HepG2 (cell line): ENCODE results near the gene SMIM41. TPM values are rescaled to one million over a fixed set of nuclear protein-coding genes. Genes with fewer than 3 reads are reported as not detected.

Experiments
- ATAC-seq: fragments of 200-7000 bp; cut with Tn5 transposase; 3 replicates; pipeline ENCODE4 v1.9.1; 2020; ENCODE audit warnings: mild to moderate bottlenecking, moderate library complexity
- BruUV-seq: library from RNA; stranded (reverse); fragments of 400-500 nt; replicated peaks from 2 replicates; lab custom pipeline; 2021; lab: Mats Ljungman, UMichigan
- CTCF ChIA-PET: fragments of 300-600 bp; formaldehyde crosslinking; extraction: SDS; loops from one replicate; lab custom pipeline; 2021; ENCODE audit warnings: low total read pairs, inconsistent platforms, low intra/inter-chr PET ratio; lab: Yijun Ruan, JAX
- POLR2A ChIA-PET: fragments of 350-600 bp; sonication (Branson Sonifier 250); formaldehyde crosslinking; loops from one replicate; lab custom pipeline; 2020; ENCODE audit warnings: antibody characterized with exemption, inconsistent platforms; lab: Yijun Ruan, JAX
- DNase-seq: peaks from one replicate; pipeline ENCODE4 v3.0.0-alpha.2; 2015; ENCODE audit warnings: low spot score
- FAIRE-seq: peaks from 3 replicates; lab custom pipeline; 2011; peaks lifted over from hg19 to GRCh38; lab: Jason Lieb, UNC
- H2AFZ ChIP-seq: one replicate; pipeline ENCODE4 v1.6.1; 2011; ENCODE audit warnings: low read length, inconsistent platforms
- H3K27ac ChIP-seq: fragments of 300-600 bp; 3 replicates; pipeline ENCODE4 v1.8.0; 2011; ENCODE audit warnings: mixed run types, mild to moderate bottlenecking, mixed read lengths, low read length, inconsistent platforms; ENCODE audit not compliant: insufficient read depth; ENCODE audit errors: extremely low read length
- H3K27me3 ChIP-seq, 2 experiments: fragments of 200-600 bp in 1 of 2; 2 replicates in 1 of 2; 3 replicates in 1 of 2; pipeline versions ENCODE4 v1.6.0 to v1.8.0; 2011; ENCODE audit warnings: low read length in 2 of 2, mild to moderate bottlenecking in 2 of 2, moderate library complexity in 2 of 2, inconsistent platforms in 1 of 2; ENCODE audit not compliant: insufficient read depth in 2 of 2, control insufficient read depth in 1 of 2
- H3K36me3 ChIP-seq, 2 experiments: fragments of 200-600 bp in 1 of 2; replicated peaks in 1 of 2; 2 replicates in 1 of 2; 3 replicates in 1 of 2; pipeline versions ENCODE4 v1.5.1 to v1.8.0; 2011; ENCODE audit warnings: low read length in 2 of 2, inconsistent platforms in 1 of 2; ENCODE audit not compliant: insufficient read depth in 2 of 2, control insufficient read depth in 1 of 2
- H3K4me1 ChIP-seq: 2 replicates; pipeline ENCODE4 v1.5.1; 2012; ENCODE audit warnings: low read length, inconsistent platforms; ENCODE audit not compliant: insufficient read depth
- H3K4me2 ChIP-seq: 2 replicates; pipeline ENCODE4 v1.6.0; 2011; ENCODE audit warnings: low read depth, low read length, inconsistent platforms
- H3K4me3 ChIP-seq, 3 experiments: fragments of 200-600 bp in 1 of 3; sonication (generic), shearing (Covaris generic) in 1 of 3; replicated peaks in 1 of 3; 2 replicates each; pipeline ENCODE4 v1.5.1; 2011 to 2016; ENCODE audit warnings: low read length in 3 of 3, inconsistent platforms in 2 of 3, low read depth in 2 of 3, mild to moderate bottlenecking in 2 of 3, control low read depth in 1 of 3, mixed read lengths in 1 of 3; ENCODE audit not compliant: insufficient read depth in 1 of 3
- H3K79me2 ChIP-seq: one replicate; pipeline ENCODE4 v1.6.1; 2011; ENCODE audit warnings: low read length, inconsistent platforms; ENCODE audit not compliant: insufficient read depth
- H3K9ac ChIP-seq: 2 replicates; pipeline ENCODE4 v1.6.0; 2011; ENCODE audit warnings: mild to moderate bottlenecking, low read depth, low read length, inconsistent platforms; ENCODE audit not compliant: insufficient read depth
- H3K9me3 ChIP-seq: 2 replicates; pipeline ENCODE4 v1.5.1; 2012; ENCODE audit warnings: mild to moderate bottlenecking, low read length
- H4K20me1 ChIP-seq: 2 replicates; pipeline ENCODE4 v1.6.0; 2011; ENCODE audit warnings: inconsistent platforms, mild to moderate bottlenecking, low read length, moderate library complexity; ENCODE audit not compliant: insufficient read depth
- ARNT2 ChIP-seq: sonication (generic); formaldehyde crosslinking; IDR thresholded peaks from 2 replicates; pipeline ENCODE4 v1.8.0; 2022; ENCODE audit warnings: mild to moderate bottlenecking, low read depth, missing genetic modification reagents, moderate library complexity
- DNMT1 ChIP-seq: sonication (generic); formaldehyde crosslinking; IDR thresholded peaks from 2 replicates; pipeline ENCODE4 v1.5.1; 2020; ENCODE audit warnings: mild to moderate bottlenecking, missing genetic modification reagents
- GATA4 ChIP-seq: sonication (generic); IDR thresholded peaks from 2 replicates; pipeline ENCODE4 v1.6.1; 2016; ENCODE audit warnings: antibody characterized with exemption, low read depth, borderline replicate concordance
- ISL2 ChIP-seq: sonication (generic); formaldehyde crosslinking; IDR thresholded peaks from 2 replicates; pipeline ENCODE4 v1.5.0; 2020; ENCODE audit warnings: missing genetic modification reagents
- NR2C2 ChIP-seq: sonication (generic); formaldehyde crosslinking; IDR thresholded peaks from 2 replicates; pipeline ENCODE4 v1.4.0; 2020; ENCODE audit warnings: missing genetic modification reagents, mild to moderate bottlenecking, moderate library complexity, borderline replicate concordance
- ZNF12 ChIP-seq: sonication (generic); formaldehyde crosslinking; IDR thresholded peaks from 2 replicates; pipeline ENCODE4 v1.5.0; 2020; ENCODE audit warnings: missing genetic modification reagents
- ZNF891 ChIP-seq: sonication (generic); formaldehyde crosslinking; IDR thresholded peaks from 2 replicates; pipeline ENCODE4 v1.5.0; 2020; ENCODE audit warnings: mild to moderate bottlenecking, missing genetic modification reagents
- WGBS: methylation state at CpG from one replicate; pipeline ENCODE4 v1.1.6; 2017; ENCODE audit warnings: low lambda C conversion rate; 5-methylcytosine and 5-hydroxymethylcytosine counted together
- in situ Hi-C: cut with HindIII; loops from 2 replicates; pipeline ENCODE4 v1.10.0; 2017; ENCODE audit warnings: low pct_unique_long_range_greater_than_20kb; ENCODE audit not compliant: extremely low pct_ligation_motif_present
- intact Hi-C: fragments of 100-400 bp; cut with micrococcal nuclease; formaldehyde crosslinking; loops from one replicate; pipeline ENCODE4 v1.10.0; 2022; ENCODE audit not compliant: unreplicated experiment
- polyA plus RNA-seq, 8 experiments: library from polyadenylated mRNA; depleted of rRNA in 3 of 8; stranded (reverse) in 7 of 8; unstranded in 1 of 8; fragments of >200 nt; fragmentation: Illumina TruSeq in 4 of 8; extraction: Trizol in 4 of 8; gene quantifications; 2 replicates each; pipeline versions ENCODE4 v1.2.1 to v1.2.3, GENCODE V29; 2011 to 2016; ENCODE audit warnings: low read depth in 4 of 8, missing spikeins in 1 of 8, mixed read lengths in 1 of 8; ENCODE audit not compliant: insufficient read depth in 1 of 8
- total RNA-seq, 5 experiments: library from RNA; depleted of rRNA; stranded (reverse); fragments of >200 nt; fragmentation: Illumina TruSeq; extraction: Trizol; gene quantifications; 2 replicates each; pipeline ENCODE4 v1.2.3, GENCODE V29; 2016; ENCODE audit warnings: low read depth in 1 of 5
- TF ChIP-seq, protein P1 (sequence below): sonication (generic); formaldehyde crosslinking; IDR thresholded peaks from 2 replicates; pipeline ENCODE4 v1.5.1; 2020; ENCODE audit warnings: mild to moderate bottlenecking, missing genetic modification reagents, moderate library complexity
- TF ChIP-seq, protein P2 (sequence below): sonication (generic); formaldehyde crosslinking; IDR thresholded peaks from 2 replicates; pipeline ENCODE4 v1.4.0; 2020; ENCODE audit warnings: missing genetic modification reagents
- TF ChIP-seq, protein P3 (sequence below): sonication (generic); formaldehyde crosslinking; IDR thresholded peaks from 2 replicates; pipeline ENCODE4 v1.4.0; 2020; ENCODE audit warnings: missing genetic modification reagents

SMIM41 gene
- total and polyA plus RNA-seq, 2 of the 13 experiments (the other 11 are each of a cell fraction or from before 2014, with no cell fraction given): not detected

DNA sequence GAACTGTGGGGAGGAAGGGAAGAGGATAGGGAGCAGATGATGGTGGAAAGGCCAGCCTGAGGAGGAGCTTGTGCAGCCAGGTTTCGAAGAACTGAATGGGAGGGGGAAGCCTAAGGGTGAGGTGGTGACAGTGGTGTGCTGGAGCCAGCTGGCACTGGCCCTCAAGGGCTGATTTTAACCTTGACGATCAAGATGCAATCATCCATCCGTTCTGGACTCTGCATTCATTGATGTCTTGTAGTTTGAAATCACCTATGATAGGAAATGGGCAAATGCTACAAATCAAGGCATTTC lies 12.5 kb upstream of the SMIM41 start (continued):
- TF ChIP-seq, protein P1, sequence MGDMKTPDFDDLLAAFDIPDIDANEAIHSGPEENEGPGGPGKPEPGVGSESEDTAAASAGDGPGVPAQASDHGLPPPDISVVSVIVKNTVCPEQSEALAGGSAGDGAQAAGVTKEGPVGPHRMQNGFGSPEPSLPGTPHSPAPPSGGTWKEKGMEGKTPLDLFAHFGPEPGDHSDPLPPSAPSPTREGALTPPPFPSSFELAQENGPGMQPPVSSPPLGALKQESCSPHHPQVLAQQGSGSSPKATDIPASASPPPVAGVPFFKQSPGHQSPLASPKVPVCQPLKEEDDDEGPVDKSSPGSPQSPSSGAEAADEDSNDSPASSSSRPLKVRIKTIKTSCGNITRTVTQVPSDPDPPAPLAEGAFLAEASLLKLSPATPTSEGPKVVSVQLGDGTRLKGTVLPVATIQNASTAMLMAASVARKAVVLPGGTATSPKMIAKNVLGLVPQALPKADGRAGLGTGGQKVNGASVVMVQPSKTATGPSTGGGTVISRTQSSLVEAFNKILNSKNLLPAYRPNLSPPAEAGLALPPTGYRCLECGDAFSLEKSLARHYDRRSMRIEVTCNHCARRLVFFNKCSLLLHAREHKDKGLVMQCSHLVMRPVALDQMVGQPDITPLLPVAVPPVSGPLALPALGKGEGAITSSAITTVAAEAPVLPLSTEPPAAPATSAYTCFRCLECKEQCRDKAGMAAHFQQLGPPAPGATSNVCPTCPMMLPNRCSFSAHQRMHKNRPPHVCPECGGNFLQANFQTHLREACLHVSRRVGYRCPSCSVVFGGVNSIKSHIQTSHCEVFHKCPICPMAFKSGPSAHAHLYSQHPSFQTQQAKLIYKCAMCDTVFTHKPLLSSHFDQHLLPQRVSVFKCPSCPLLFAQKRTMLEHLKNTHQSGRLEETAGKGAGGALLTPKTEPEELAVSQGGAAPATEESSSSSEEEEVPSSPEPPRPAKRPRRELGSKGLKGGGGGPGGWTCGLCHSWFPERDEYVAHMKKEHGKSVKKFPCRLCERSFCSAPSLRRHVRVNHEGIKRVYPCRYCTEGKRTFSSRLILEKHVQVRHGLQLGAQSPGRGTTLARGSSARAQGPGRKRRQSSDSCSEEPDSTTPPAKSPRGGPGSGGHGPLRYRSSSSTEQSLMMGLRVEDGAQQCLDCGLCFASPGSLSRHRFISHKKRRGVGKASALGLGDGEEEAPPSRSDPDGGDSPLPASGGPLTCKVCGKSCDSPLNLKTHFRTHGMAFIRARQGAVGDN (CRISPR knock-in tag): peak; percentile 23; the same call in 1 of the 2 replicates

DNA sequence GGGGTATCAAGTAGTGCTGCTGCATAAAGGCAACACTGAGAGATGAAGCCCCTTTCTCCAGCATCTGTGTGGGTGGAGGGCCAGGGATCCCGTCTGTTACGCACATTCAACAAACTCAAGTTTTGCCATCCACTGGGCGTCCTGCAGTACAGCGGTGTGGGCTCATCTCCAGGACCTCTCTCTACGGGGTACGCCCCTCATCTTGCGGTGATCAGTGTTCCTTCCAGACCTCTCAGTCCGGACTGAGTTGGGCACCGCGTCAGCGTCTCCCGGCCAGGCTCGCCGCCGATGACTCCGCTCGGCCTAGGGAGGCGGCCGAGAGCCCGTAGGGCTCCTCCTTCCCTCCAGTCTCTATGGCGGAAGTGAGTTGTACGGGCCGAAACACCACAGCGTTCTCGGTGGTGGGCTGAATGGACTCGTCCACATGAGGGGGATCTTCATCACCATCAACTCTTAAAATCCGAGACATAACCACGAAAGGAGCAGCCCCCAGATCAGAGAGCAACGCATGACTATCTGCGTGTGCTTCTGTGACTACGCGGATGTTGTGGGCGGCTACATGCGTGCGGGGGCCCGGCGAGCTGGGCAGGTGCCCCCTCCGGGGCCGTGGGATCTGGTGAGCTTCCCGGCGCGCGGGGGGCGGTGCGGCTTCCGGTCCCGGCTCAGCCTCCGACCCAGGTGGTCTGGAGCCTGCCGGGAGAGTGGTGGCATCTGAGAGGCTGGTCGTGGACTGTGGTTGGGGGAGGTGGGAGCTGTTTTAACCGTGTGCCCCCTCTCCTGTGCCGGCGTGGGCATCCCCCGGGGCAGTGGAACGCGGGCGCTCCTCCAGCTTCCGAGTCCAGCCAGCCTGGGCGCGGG lies 9.9 kb upstream of the SMIM41 start, which contains the start of gene ATG101:
TSS of gene ATG101 (plus strand) at position 652 of the 858 bp plus-strand sequence. CDS start 3,673 bp downstream, outside the sequence.
- CTCF ChIA-PET: interaction anchor here (0.8 to 5.4 kb wide), 2 partner anchors 41 to 44 kb away, joined by 5 to 52 read pairs; no protein-coding TSS in a partner anchor
- POLR2A ChIA-PET: interaction anchor here (0.8 to 4.0 kb wide), 8 partner anchors 8 to 44 kb away, joined by 3 to 36 read pairs (median 10); partner anchors contain the start of gene NR4A1
- peaks cover 6 to 23% of the 10 kb centered on the region in 2 experiments for H3K36me3 ChIP-seq
- WGBS: 3% methylated on average over 14 of the region's 60 CpGs
- FAIRE-seq: peak; percentile 98
- peaks cover 43% of the 10 kb centered on the region for H3K79me2 ChIP-seq
- no peaks in the 10 kb centered on the region for H3K9me3 ChIP-seq
- peaks cover 5% of the 10 kb centered on the region; the same call in 1 of the 2 replicates for H4K20me1 ChIP-seq
- in situ Hi-C loops (no loop called here), intact Hi-C loops (loop anchor here (1.0 to 2.0 kb wide), 2 partner anchors 19 to 44 kb away; partner anchors contain the start of gene NR4A1)
- ATAC-seq: peak; percentile 97
- no TSS peak for BruUV-seq
- DNase-seq: peak; percentile 90
- peak within 1 kb of the TSS; percentile 87 to 98 (median 88) for H3K4me3 ChIP-seq
- H3K9ac ChIP-seq: peak within 1 kb of the TSS; percentile 88
- no peaks in the 10 kb centered on the region; a peak in 1 of 5 replicates for H3K27me3 ChIP-seq
- peak within 1 kb of the TSS; percentile 85 for H3K27ac ChIP-seq
- peaks cover 46% of the 10 kb centered on the region for H3K4me1 ChIP-seq
- peak within 1 kb of the TSS; percentile 92 for H3K4me2 ChIP-seq
- peak within 1 kb of the TSS; percentile 81 for H2AFZ ChIP-seq
- TF ChIP-seq GATA4: peak; percentile 65; the same call in 1 of the 2 replicates
- TF ChIP-seq ARNT2 (CRISPR knock-in tag): no peak
- 0 out of 2 replicates have a peak, but pooled peaks have one; percentile 34 for TF ChIP-seq ZNF12
- no peak; the same call in 1 of the 2 replicates for TF ChIP-seq ZNF891 (CRISPR knock-in tag)
- TF ChIP-seq ISL2: peak; percentile 73; the same call in 1 of the 2 replicates
- TF ChIP-seq, protein P2, sequence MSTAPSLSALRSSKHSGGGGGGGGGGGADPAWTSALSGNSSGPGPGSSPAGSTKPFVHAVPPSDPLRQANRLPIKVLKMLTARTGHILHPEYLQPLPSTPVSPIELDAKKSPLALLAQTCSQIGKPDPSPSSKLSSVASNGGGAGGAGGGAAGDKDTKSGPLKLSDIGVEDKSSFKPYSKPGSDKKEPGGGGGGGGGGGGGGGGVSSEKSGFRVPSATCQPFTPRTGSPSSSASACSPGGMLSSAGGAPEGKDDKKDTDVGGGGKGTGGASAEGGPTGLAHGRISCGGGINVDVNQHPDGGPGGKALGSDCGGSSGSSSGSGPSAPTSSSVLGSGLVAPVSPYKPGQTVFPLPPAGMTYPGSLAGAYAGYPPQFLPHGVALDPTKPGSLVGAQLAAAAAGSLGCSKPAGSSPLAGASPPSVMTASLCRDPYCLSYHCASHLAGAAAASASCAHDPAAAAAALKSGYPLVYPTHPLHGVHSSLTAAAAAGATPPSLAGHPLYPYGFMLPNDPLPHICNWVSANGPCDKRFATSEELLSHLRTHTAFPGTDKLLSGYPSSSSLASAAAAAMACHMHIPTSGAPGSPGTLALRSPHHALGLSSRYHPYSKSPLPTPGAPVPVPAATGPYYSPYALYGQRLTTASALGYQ (CRISPR knock-in tag): peak; percentile 56; the same call in 1 of the 2 replicates
- peak; percentile 33; the same call in 1 of the 2 replicates for TF ChIP-seq DNMT1
- TF ChIP-seq, protein P3, sequence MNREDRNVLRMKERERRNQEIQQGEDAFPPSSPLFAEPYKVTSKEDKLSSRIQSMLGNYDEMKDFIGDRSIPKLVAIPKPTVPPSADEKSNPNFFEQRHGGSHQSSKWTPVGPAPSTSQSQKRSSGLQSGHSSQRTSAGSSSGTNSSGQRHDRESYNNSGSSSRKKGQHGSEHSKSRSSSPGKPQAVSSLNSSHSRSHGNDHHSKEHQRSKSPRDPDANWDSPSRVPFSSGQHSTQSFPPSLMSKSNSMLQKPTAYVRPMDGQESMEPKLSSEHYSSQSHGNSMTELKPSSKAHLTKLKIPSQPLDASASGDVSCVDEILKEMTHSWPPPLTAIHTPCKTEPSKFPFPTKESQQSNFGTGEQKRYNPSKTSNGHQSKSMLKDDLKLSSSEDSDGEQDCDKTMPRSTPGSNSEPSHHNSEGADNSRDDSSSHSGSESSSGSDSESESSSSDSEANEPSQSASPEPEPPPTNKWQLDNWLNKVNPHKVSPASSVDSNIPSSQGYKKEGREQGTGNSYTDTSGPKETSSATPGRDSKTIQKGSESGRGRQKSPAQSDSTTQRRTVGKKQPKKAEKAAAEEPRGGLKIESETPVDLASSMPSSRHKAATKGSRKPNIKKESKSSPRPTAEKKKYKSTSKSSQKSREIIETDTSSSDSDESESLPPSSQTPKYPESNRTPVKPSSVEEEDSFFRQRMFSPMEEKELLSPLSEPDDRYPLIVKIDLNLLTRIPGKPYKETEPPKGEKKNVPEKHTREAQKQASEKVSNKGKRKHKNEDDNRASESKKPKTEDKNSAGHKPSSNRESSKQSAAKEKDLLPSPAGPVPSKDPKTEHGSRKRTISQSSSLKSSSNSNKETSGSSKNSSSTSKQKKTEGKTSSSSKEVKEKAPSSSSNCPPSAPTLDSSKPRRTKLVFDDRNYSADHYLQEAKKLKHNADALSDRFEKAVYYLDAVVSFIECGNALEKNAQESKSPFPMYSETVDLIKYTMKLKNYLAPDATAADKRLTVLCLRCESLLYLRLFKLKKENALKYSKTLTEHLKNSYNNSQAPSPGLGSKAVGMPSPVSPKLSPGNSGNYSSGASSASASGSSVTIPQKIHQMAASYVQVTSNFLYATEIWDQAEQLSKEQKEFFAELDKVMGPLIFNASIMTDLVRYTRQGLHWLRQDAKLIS (CRISPR knock-in tag): no peak
- peak; percentile 75 for TF ChIP-seq NR2C2
